Measurements from ENCODE around the gene HMCN1.

- TF ChIP-seq, protein P1, sequence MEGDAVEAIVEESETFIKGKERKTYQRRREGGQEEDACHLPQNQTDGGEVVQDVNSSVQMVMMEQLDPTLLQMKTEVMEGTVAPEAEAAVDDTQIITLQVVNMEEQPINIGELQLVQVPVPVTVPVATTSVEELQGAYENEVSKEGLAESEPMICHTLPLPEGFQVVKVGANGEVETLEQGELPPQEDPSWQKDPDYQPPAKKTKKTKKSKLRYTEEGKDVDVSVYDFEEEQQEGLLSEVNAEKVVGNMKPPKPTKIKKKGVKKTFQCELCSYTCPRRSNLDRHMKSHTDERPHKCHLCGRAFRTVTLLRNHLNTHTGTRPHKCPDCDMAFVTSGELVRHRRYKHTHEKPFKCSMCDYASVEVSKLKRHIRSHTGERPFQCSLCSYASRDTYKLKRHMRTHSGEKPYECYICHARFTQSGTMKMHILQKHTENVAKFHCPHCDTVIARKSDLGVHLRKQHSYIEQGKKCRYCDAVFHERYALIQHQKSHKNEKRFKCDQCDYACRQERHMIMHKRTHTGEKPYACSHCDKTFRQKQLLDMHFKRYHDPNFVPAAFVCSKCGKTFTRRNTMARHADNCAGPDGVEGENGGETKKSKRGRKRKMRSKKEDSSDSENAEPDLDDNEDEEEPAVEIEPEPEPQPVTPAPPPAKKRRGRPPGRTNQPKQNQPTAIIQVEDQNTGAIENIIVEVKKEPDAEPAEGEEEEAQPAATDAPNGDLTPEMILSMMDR (IDR thresholded peaks at IDR 0.05), result no peak
- TF ChIP-seq POLR2A (IDR thresholded peaks at IDR 0.05), result no peak
Observed at GRCh38 chr1:185759061-185759460, 24.9 kb downstream of the HMCN1 start.

Data from right lobe of liver (tissue), 4 donors.